H1 (cell line): Measurements from ENCODE around the gene LTBR. TPM values are rescaled to one million over a fixed set of nuclear protein-coding genes. Genes with fewer than 3 reads are reported as not detected.

Source experiments
- CTCF ChIA-PET: fragments of 300-600 bp; sonication (Branson Sonifier 250); formaldehyde crosslinking; loops from one replicate; lab custom pipeline; 2021; ENCODE audit not compliant: partially characterized antibody; lab: Charles Lee
- POLR2A ChIA-PET: fragments of 300-600 bp; sonication (Branson Sonifier 250); formaldehyde crosslinking; loops from one replicate; lab custom pipeline; 2021; ENCODE audit warnings: inconsistent platforms; ENCODE audit not compliant: partially characterized antibody; lab: Charles Lee
- DNase-seq, 2 experiments: peaks; one replicate each; pipeline versions ENCODE4 v3.0.0 to v3.0.0-alpha.2; 2010 to 2022; ENCODE audit warnings: low spot score in 2 of 2, low read depth in 1 of 2, mixed read lengths in 1 of 2
- FAIRE-seq: peaks from 2 replicates; lab custom pipeline; 2011; peaks lifted over from hg19 to GRCh38; lab: Jason Lieb, UNC
- H2AFZ ChIP-seq: 2 replicates; pipeline ENCODE4 v1.8.1; 2012; ENCODE audit warnings: low read length, inconsistent platforms
- H2AK5ac ChIP-seq: 2 replicates; pipeline ENCODE4 v1.6.1; 2013; ENCODE audit warnings: low read depth, low read length
- H2BK120ac ChIP-seq: replicated peaks from 2 replicates; pipeline ENCODE3; 2013; ENCODE audit warnings: low read depth, low read length, inconsistent platforms
- H2BK12ac ChIP-seq: 2 replicates; pipeline ENCODE4 v1.6.1; 2013; ENCODE audit warnings: low read depth, low read length
- H2BK15ac ChIP-seq: 2 replicates; pipeline ENCODE4 v1.6.1; 2013; ENCODE audit warnings: low read length
- H2BK20ac ChIP-seq: 2 replicates; pipeline ENCODE4 v1.6.1; 2013; ENCODE audit warnings: low read length
- H2BK5ac ChIP-seq: 2 replicates; pipeline ENCODE4 v1.6.1; 2013; ENCODE audit warnings: low read depth, low read length
- H3K14ac ChIP-seq: 2 replicates; pipeline ENCODE4 v1.6.1; 2013; ENCODE audit warnings: inconsistent platforms; ENCODE audit not compliant: insufficient read length
- H3K18ac ChIP-seq: 2 replicates; pipeline ENCODE4 v1.6.1; 2013; ENCODE audit warnings: low read length; ENCODE audit errors: extremely low read depth
- H3K23ac ChIP-seq: 2 replicates; pipeline ENCODE4 v1.6.1; 2013; ENCODE audit warnings: inconsistent platforms; ENCODE audit not compliant: insufficient read length
- H3K23me2 ChIP-seq: 2 replicates; pipeline ENCODE4 v1.6.1; 2013; ENCODE audit warnings: low read depth, low read length
- H3K27ac ChIP-seq: 2 replicates; pipeline ENCODE4 v1.6.1; 2011; ENCODE audit warnings: low read depth, low read length, inconsistent platforms
- H3K27me3 ChIP-seq, 4 experiments: replicated peaks in 1 of 4; 1 replicate in 1 of 4; 2 replicates in 3 of 4; pipeline versions ENCODE4 v1.6.1 to v1.8.1; 2011 to 2013; ENCODE audit warnings: low read length in 3 of 4, mild to moderate bottlenecking in 3 of 4, inconsistent platforms in 2 of 4, mixed read lengths in 2 of 4, moderate library complexity in 1 of 4; ENCODE audit not compliant: control insufficient read depth in 3 of 4, insufficient read depth in 3 of 4; ENCODE audit errors: extremely low read depth in 1 of 4
- H3K36me3 ChIP-seq, 4 experiments: 2 replicates each; pipeline versions ENCODE4 v1.6.1 to v1.8.1; 2011 to 2013; ENCODE audit warnings: mild to moderate bottlenecking in 4 of 4, low read length in 3 of 4, moderate library complexity in 2 of 4, control low read depth in 1 of 4, inconsistent platforms in 1 of 4; ENCODE audit not compliant: insufficient read depth in 4 of 4, control insufficient read depth in 2 of 4
- H3K4ac ChIP-seq: replicated peaks from 2 replicates; pipeline ENCODE3; 2013; ENCODE audit warnings: low read length, low read depth, mixed read lengths, inconsistent platforms; ENCODE audit not compliant: insufficient read length
- H3K4me1 ChIP-seq, 4 experiments: replicated peaks in 1 of 4; 1 replicate in 1 of 4; 2 replicates in 3 of 4; pipeline versions ENCODE4 v1.6.1 to v1.8.1; 2011 to 2013; ENCODE audit warnings: low read length in 3 of 4, inconsistent platforms in 2 of 4, mixed read lengths in 1 of 4; ENCODE audit not compliant: insufficient read depth in 4 of 4, control insufficient read depth in 3 of 4
- H3K4me2 ChIP-seq, 2 experiments: 2 replicates each; pipeline versions ENCODE4 v1.6.1 to v1.8.1; 2011 to 2013; ENCODE audit warnings: low read depth in 2 of 2, low read length in 2 of 2, control low read depth in 1 of 2, inconsistent platforms in 1 of 2, mild to moderate bottlenecking in 1 of 2; ENCODE audit not compliant: insufficient read depth in 1 of 2
- H3K4me3 ChIP-seq, 4 experiments: fragments of 200-600, 300-600 bp in 1 of 4; sonication (generic), shearing (Covaris generic), sonication (Bioruptor Twin) in 1 of 4; 2 replicates each; pipeline versions ENCODE4 v1.5.1 to v1.8.1; 2011 to 2016; ENCODE audit warnings: low read length in 4 of 4, low read depth in 3 of 4, control low read depth in 2 of 4, inconsistent platforms in 2 of 4, mild to moderate bottlenecking in 2 of 4, mixed read lengths in 1 of 4, moderate library complexity in 1 of 4; ENCODE audit not compliant: insufficient read depth in 2 of 4; ENCODE audit errors: extremely low read depth in 1 of 4
- H3K56ac ChIP-seq: replicated peaks from 2 replicates; pipeline ENCODE3; 2013; ENCODE audit warnings: low read depth, mild to moderate bottlenecking, mixed read lengths, low read length, inconsistent platforms; ENCODE audit not compliant: insufficient read length
- H3K79me1 ChIP-seq: 2 replicates; pipeline ENCODE4 v1.6.1; 2013; ENCODE audit warnings: low read depth, low read length, control low read depth
- H3K79me2 ChIP-seq, 2 experiments: 2 replicates each; pipeline versions ENCODE4 v1.6.1 to v1.8.1; 2012 to 2013; ENCODE audit warnings: low read length in 2 of 2, mild to moderate bottlenecking in 2 of 2, inconsistent platforms in 1 of 2; ENCODE audit not compliant: insufficient read depth in 2 of 2, control insufficient read depth in 1 of 2
- H3K9ac ChIP-seq, 4 experiments: replicated peaks in 1 of 4; 1 replicate in 1 of 4; 2 replicates in 3 of 4; pipeline versions ENCODE4 v1.6.1 to v1.8.1; 2011 to 2013; ENCODE audit warnings: low read depth in 3 of 4, low read length in 3 of 4, control low read depth in 2 of 4, mild to moderate bottlenecking in 2 of 4, moderate library complexity in 2 of 4, inconsistent platforms in 1 of 4; ENCODE audit errors: extremely low read depth in 1 of 4
- H3K9me3 ChIP-seq, 2 experiments: 2 replicates each; pipeline versions ENCODE4 v1.6.1 to v1.8.1; 2012 to 2013; ENCODE audit warnings: mild to moderate bottlenecking in 2 of 2, moderate library complexity in 2 of 2, control low read depth in 1 of 2, inconsistent platforms in 1 of 2, low read depth in 1 of 2, low read length in 1 of 2, mixed read lengths in 1 of 2; ENCODE audit not compliant: insufficient read depth in 2 of 2
- H4K20me1 ChIP-seq, 2 experiments: replicated peaks in 1 of 2; 2 replicates each; pipeline versions ENCODE3 to v1.8.1; 2011 to 2013; ENCODE audit warnings: inconsistent platforms in 2 of 2, low read length in 2 of 2, mild to moderate bottlenecking in 1 of 2; ENCODE audit not compliant: insufficient read depth in 2 of 2, control insufficient read depth in 1 of 2
- H4K5ac ChIP-seq: 2 replicates; pipeline ENCODE4 v1.6.1; 2013; ENCODE audit warnings: low read length, low read depth, mixed read lengths, inconsistent platforms; ENCODE audit not compliant: insufficient read length
- H4K8ac ChIP-seq: 2 replicates; pipeline ENCODE4 v1.8.0; 2013; ENCODE audit warnings: mild to moderate bottlenecking, moderate library complexity, low read length, inconsistent platforms; ENCODE audit not compliant: insufficient read depth; ENCODE audit errors: extremely low read depth
- H4K91ac ChIP-seq: replicated peaks from 2 replicates; pipeline ENCODE3; 2013; ENCODE audit warnings: low read length, mixed read lengths, inconsistent platforms; ENCODE audit not compliant: insufficient read length
- CREB1 ChIP-seq: IDR thresholded peaks from 2 replicates; pipeline ENCODE4 v1.6.1; 2012; ENCODE audit warnings: inconsistent platforms
- MAFK ChIP-seq: IDR thresholded peaks from 2 replicates; pipeline ENCODE4 v1.6.1; 2012; ENCODE audit warnings: low read depth, mild to moderate bottlenecking, improper control_type of control experiment, low read length
- TBP ChIP-seq: IDR thresholded peaks from 2 replicates; pipeline ENCODE4 v1.6.1; 2011; ENCODE audit warnings: low read depth, low read length, improper control_type of control experiment
- WGBS, 2 experiments: shearing (Covaris generic) in 1 of 2; methylation state at CpG; one replicate each; pipeline versions ENCODE4 v1.1.6 to v1.1.7; 2013 to 2015; ENCODE audit warnings: low lambda C conversion rate in 2 of 2, mixed read lengths in 2 of 2, inconsistent platforms in 1 of 2, low coverage in 1 of 2, missing lambda C conversion rate in 1 of 2; ENCODE audit not compliant: insufficient replicate concordance in 2 of 2, insufficient coverage in 1 of 2, insufficient read length in 1 of 2; ENCODE audit errors: extremely low coverage in 1 of 2, missing lambda C conversion rate in 1 of 2; 5-methylcytosine and 5-hydroxymethylcytosine counted together
- polyA plus RNA-seq, 7 experiments: library from polyadenylated mRNA; depleted of rRNA in 3 of 7; stranded (reverse) in 5 of 7; unstranded in 2 of 7; fragments of >200 nt in 5 of 7; fragments of 200-250 nt in 2 of 7; gene quantifications; 1 replicate in 5 of 7; 2 replicates in 1 of 7; 4 replicates in 1 of 7; pipeline versions ENCODE4 v1.2.1 to v1.2.3, GENCODE V29; 2011 to 2013; ENCODE audit warnings: missing spikeins in 2 of 7, mixed read lengths in 2 of 7
- total RNA-seq: library from RNA; stranded (reverse); fragmentation: NEBNext Ultra II Directional; extraction: Animal tissue kit (Norgen Biotek cat#: 25700); gene quantifications from 2 replicates; pipeline ENCODE4 v1.2.1, GENCODE V29; 2021

Gene LTBR
- total and polyA plus RNA-seq, 2 of the 8 experiments (the other 6 are each of a cell fraction or from before 2014, with no cell fraction given) = 5.1 to 6.3 TPM

GRCh38 chr12:6361834-6362233 is 22.1 kb upstream of the LTBR start:
- ChIA-PET POLR2A (interaction anchor here (2.0 to 17.2 kb wide), 6 partner anchors 10 to 36 kb away, joined by 8 to 214 read pairs (median 28); partner anchors contain the start of genes SCNN1A and TNFRSF1A), CTCF (interaction anchor here (1.0 to 3.5 kb wide), 7 partner anchors 9 to 77 kb away, joined by 3 to 16 read pairs (median 5); no protein-coding TSS in a partner anchor)
- DNase-seq (no peak), FAIRE-seq (no peak)
- no peak overlapping the region for H2BK20ac ChIP-seq
- peaks cover 2% of the 10 kb centered on the region; the same call in 1 of the 2 replicates for H3K79me1 ChIP-seq
- no peak overlapping the region for H2BK15ac ChIP-seq
- H2AK5ac ChIP-seq = no peak overlapping the region
- H3K4me1 ChIP-seq = peaks cover 0 to 3% (median 1%) of the 10 kb centered on the region in 4 experiments; a peak in 3 of 7 replicates
- H3K36me3 ChIP-seq = peaks cover 0 to 32% (median 13%) of the 10 kb centered on the region in 4 experiments; a peak in 6 of 8 replicates
- peak overlapping the region; percentile 7; the same call in 1 of the 2 replicates for H2BK5ac ChIP-seq
- no peak overlapping the region; the same call in 1 of the 2 replicates for H2BK12ac ChIP-seq
- H4K8ac ChIP-seq = no peak overlapping the region
- no peak overlapping the region for H3K4ac ChIP-seq
- H3K27ac ChIP-seq = no peak overlapping the region
- no peaks in the 10 kb centered on the region for H3K27me3 ChIP-seq
- H3K23ac ChIP-seq = no peak overlapping the region
- no peak overlapping the region for H3K56ac ChIP-seq
- 96% methylated on average over 14 of the region's 14 CpGs; no CpG with 5 or more reads in 1 of the 2 experiments for WGBS, 2 experiments
- H3K23me2 ChIP-seq = peaks cover 2% of the 10 kb centered on the region; the same call in 1 of the 2 replicates
- H4K5ac ChIP-seq = no peak overlapping the region
- H2AFZ ChIP-seq = no peak overlapping the region
- H3K9me3 ChIP-seq = no peaks in the 10 kb centered on the region
- peaks cover 0 to 29% of the 10 kb centered on the region in 2 experiments; a peak in 2 of 4 replicates for H3K79me2 ChIP-seq
- H3K18ac ChIP-seq = no peak overlapping the region
- H2BK120ac ChIP-seq = no peak overlapping the region
- H3K14ac ChIP-seq = no peak overlapping the region
- no peak overlapping the region for H3K4me2 ChIP-seq
- peaks cover 4 to 7% of the 10 kb centered on the region in 2 experiments for H4K20me1 ChIP-seq
- H3K4me3 ChIP-seq = no peak overlapping the region
- no peak overlapping the region for H4K91ac ChIP-seq
- no peak overlapping the region for H3K9ac ChIP-seq
- no peak for TF ChIP-seq TBP
- no peak for TF ChIP-seq CREB1
- TF ChIP-seq MAFK = no peak
